Measurements from ENCODE around the gene VPS9D1. TPM values are rescaled to one million over a fixed set of nuclear protein-coding genes. Genes with fewer than 3 reads are reported as not detected.
"Not testable (repeated sequence)": the region's sequence is repeated elsewhere in the genome, so short reads cannot be mapped to it uniquely, and the experiment has no call there.

The VPS9D1 gene
- total RNA-seq, 2 donors from 2014 or later: 9.5 to 18.3 TPM

DNA sequence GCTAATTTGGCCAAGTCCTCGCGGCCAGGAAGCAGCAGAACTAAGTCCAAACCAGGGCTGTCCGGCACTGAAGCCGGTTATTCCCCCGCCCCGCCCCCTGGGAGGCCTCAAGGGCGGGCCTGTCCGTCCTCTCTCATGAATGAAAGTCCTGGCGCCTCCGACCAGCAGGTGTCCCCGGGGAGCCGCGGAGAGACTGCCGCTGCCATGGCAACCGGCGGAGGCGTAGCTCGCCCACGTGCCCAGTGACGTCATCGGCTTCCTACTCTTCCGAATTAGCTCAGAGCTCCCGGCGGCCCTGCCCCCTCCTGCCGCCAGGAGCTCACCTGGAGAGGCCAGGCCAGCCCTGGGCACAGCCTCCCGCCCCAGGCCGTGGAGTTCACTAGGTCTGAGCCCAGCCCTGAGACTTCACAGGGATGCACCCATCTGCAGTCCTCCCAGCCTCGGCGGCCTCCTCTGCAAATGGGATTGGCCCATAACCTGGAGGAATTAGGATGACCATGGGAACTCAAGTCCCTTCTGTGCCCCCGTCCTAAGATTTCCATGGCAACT lies 20.5 kb downstream of the VPS9D1 start:
- Histone ChIP-seq H3K27ac (peak overlapping the region; percentile 69 to 74), H3K4me3 (peak overlapping the region; percentile 86), H3K27me3 (replicated peaks; ENCODE audit: insufficient read depth) (no peaks in the 10 kb centered on the region), H3K9me3 (no peaks in the 10 kb centered on the region), H3K36me3 (no peaks in the 10 kb centered on the region), H3K4me1 (ENCODE audit: control insufficient read depth in 1 of 2, low read depth in 2 of 2) (peaks cover 9 to 20% of the 10 kb centered on the region in 2 donors)
- ATAC-seq (ENCODE audit: insufficient number of reproducible peaks, low FRiP score, low read depth) (peak; percentile 63), DNase-seq (ENCODE audit: low spot score) (peak; percentile 97)
- peak; percentile 58 for TF ChIP-seq CTCF (IDR thresholded peaks at IDR 0.05)

DNA sequence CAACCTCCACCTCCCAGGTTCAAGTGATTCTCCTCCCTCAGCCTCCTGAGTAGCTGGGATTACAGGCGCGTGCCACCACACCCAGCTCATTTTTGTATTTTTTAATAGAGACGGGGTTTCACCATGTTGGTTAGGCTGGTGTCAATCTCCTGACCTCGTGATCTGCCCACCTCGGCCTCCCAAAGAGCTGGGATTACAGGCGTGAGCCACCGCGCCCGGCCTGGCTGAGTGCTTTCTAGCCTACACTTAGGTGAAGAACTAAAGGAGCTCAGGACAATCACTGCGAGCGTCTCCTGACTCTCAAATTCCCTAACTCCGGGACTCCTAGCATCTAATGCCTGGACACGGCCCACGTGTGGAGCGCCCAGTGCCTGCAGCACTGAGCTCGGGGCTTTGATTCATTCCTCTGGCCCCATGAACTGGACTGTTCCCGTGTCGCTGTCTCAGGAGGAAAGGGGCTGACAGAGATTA lies 21.0 kb downstream of the VPS9D1 start:
- H3K4me1 ChIP-seq (ENCODE audit: control insufficient read depth in 1 of 2, low read depth in 2 of 2): peaks cover 9 to 20% of the 10 kb centered on the region in 2 donors
- not testable (repeated sequence) for H3K9me3 ChIP-seq; ATAC-seq (ENCODE audit: insufficient number of reproducible peaks, low FRiP score, low read depth); H3K36me3 ChIP-seq; DNase-seq (ENCODE audit: low spot score); H3K27me3 ChIP-seq (replicated peaks; ENCODE audit: insufficient read depth)
- H3K4me3 ChIP-seq: peak overlapping the region; percentile 86
- peak overlapping the region in 1 of 2 donors; percentile 74 for H3K27ac ChIP-seq

GRCh38 chr16:89698717-89699116 lies 22.0 kb downstream of the VPS9D1 start:
- ATAC-seq (ENCODE audit: insufficient number of reproducible peaks, low FRiP score, low read depth); H3K27me3 ChIP-seq (replicated peaks; ENCODE audit: insufficient read depth); DNase-seq (ENCODE audit: low spot score): not testable (repeated sequence)

DNA sequence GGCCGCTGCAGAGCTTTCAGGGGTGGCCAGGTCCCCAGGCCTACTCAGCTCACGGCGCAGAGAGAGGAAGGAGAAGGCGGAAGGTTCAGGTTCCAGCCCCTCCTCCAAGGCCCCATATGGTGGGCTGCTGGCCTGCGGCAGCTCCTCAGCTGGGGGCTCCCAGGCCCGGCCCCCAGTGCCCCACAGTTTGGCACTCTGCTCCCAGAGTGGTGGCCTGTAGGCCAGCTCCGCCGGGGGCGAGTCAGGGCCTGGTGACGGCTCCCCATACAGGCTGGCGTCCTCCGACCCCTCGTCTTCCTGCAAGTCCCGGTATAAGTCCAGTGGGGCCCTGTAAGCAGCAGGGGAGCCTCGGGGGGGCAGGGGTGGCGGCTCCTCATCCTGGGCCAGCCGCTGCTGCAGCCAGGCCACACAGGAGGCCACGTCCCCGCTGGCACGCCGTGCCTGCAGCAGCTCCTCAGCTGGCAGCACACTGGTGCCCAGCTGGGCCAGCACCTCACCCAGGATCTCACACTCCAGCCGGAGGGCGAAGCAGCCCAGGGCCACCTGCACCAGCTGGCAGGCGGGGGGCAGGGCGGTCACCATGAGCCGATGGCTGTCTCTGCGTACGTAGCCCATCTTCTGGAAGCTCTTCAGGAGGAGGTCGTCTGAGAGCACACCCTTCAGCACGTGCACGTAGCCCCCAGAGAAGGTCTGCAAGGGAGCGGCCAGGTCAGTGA lies 22.9 kb downstream of the VPS9D1 start:
- no peak for TF ChIP-seq CTCF (IDR thresholded peaks at IDR 0.05)
- Histone ChIP-seq H3K9me3 (no peaks in the 10 kb centered on the region), H3K27me3 (replicated peaks; ENCODE audit: insufficient read depth) (no peaks in the 10 kb centered on the region), H3K36me3 (peaks cover 5% of the 10 kb centered on the region), H3K27ac (no peak overlapping the region), H3K4me3 (no peak overlapping the region), H3K4me1 (ENCODE audit: control insufficient read depth in 1 of 2, low read depth in 2 of 2) (peaks cover 9 to 20% of the 10 kb centered on the region in 2 donors)
- ATAC-seq (ENCODE audit: insufficient number of reproducible peaks, low FRiP score, low read depth) (no peak), DNase-seq (ENCODE audit: low spot score) (no peak)

More at GRCh38 chr16:89698717-89699116, 22.0 kb downstream of the VPS9D1 start:
- H3K4me1 ChIP-seq (ENCODE audit: control insufficient read depth in 1 of 2, low read depth in 2 of 2): peaks cover 9 to 20% of the 10 kb centered on the region in 2 donors
- H3K36me3 ChIP-seq, H3K9me3 ChIP-seq, H3K4me3 ChIP-seq, H3K27ac ChIP-seq: not testable (repeated sequence)

DNA sequence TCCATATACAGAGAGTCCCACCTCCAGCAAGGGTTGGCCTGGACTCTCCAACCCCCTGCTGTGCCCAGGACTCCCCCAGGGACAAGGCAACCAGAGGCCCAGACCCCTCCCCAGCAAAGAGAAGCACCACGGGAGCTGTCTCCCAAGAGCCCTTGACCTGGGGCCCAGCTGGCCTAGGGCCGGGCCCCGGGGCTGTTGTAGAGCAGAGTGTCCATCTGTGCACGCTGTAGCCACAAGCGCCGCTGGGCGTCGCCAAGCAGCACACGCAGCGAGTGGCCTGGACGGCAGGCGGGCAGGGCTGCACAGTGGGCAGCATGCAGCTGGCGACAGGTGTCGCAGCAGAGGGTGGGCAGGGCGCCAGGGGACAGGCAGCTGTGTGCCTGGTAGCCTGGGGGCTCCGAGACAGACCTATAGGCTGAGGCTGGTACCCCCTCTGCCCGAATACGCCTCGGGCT lies 23.5 kb downstream of the VPS9D1 start:
- Histone ChIP-seq H3K36me3 (peaks cover 5% of the 10 kb centered on the region), H3K4me3 (no peak overlapping the region), H3K27ac (no peak overlapping the region), H3K9me3 (no peaks in the 10 kb centered on the region), H3K4me1 (ENCODE audit: control insufficient read depth in 1 of 2, low read depth in 2 of 2) (peaks cover 9 to 20% of the 10 kb centered on the region in 2 donors), H3K27me3 (replicated peaks; ENCODE audit: insufficient read depth) (no peaks in the 10 kb centered on the region)
- TF ChIP-seq CTCF (IDR thresholded peaks at IDR 0.05): no peak
- DNase-seq (ENCODE audit: low spot score) (no peak), ATAC-seq (ENCODE audit: insufficient number of reproducible peaks, low FRiP score, low read depth) (no peak)

DNA sequence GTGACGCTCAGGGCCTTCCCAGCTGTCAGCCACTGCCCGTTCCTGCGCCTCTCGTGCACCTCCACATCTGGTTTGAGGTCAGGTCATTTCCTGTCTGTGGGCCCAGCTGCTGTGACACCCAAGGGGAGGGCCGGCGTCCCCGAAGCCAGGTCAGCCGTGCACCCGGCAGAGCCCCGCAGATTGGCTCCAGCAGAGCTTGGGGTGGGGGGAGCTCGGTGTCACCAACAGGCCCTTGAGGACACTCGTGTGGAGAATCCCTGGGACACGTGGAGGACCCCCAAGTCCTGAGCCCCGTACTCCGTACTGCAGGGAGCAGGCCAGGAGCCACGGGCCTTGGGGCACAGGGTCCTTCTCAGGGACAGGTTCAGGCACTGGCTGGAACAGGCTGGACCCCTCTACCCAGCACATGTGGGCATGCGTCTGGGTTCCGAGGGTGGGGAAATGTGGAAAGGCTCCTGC lies 24.0 kb downstream of the VPS9D1 start:
- ATAC-seq (ENCODE audit: insufficient number of reproducible peaks, low FRiP score, low read depth): no peak
- Histone ChIP-seq H3K4me1 (ENCODE audit: control insufficient read depth in 1 of 2, low read depth in 2 of 2) (peaks cover 9 to 15% of the 10 kb centered on the region in 2 donors), H3K27ac (no peak overlapping the region), H3K9me3 (no peaks in the 10 kb centered on the region), H3K27me3 (replicated peaks; ENCODE audit: insufficient read depth) (no peaks in the 10 kb centered on the region), H3K4me3 (no peak overlapping the region), H3K36me3 (peaks cover 8% of the 10 kb centered on the region)
- no peak for DNase-seq (ENCODE audit: low spot score)
- TF ChIP-seq CTCF (IDR thresholded peaks at IDR 0.05): no peak

Measured in thoracic aorta (tissue), 2 donors.